PC-9 (cell line): ENCODE measurements around the gene SH3BGRL3.

Experiments
- CTCF ChIP-seq: fragments of 200-600 bp; sonication (generic); conservative IDR thresholded peaks from 2 replicates; pipeline ENCODE4 v1.6.1; 2017; ENCODE audit warnings: mixed run types, antibody characterized with exemption, mild to moderate bottlenecking, moderate library complexity
- EZH2 ChIP-seq: fragments of 200-600 bp; sonication (generic); IDR thresholded peaks from 2 replicates; pipeline ENCODE4 v1.8.0; 2017; ENCODE audit warnings: antibody characterized with exemption, low read depth

DNA sequence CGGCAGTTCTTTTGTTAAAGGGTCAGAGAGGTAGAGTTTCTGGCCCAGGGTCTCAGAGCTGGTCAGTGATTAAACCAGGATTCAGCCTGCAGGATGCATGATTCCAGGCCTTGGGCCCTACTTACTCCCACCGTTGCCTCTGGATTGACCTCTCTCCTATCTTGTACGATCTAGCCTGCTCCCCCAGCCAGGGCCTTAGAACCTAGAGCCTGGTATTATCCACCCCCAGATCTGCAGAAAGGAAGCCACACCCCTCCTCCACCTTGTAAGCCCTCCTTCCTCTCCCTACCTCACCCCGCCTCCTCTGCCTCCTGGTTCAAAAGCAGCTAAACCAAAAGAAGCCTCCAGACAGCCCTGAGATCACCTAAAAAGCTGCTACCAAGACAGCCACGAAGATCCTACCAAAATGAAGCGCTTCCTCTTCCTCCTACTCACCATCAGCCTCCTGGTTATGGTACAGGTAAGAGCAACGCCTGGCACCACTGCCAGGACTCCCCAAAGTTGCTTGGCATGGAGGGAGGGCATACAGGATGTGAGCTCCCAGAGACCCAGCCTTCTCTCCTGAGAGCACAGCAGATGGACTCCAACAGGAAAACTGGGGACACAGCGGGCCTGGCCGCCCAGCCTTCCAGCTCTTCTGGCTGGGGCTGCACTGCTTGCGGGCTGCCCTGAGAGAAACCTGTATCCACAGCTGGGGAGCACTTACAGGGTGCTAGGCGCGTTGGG, 37.9 kb downstream of the SH3BGRL3 start, which contains the start of gene CD52:
- TF ChIP-seq CTCF = no peak
- TF ChIP-seq EZH2 = no peak
